PFSK-1 (cell line): ENCODE results near the gene FGD1.

Experiments used
- FOXP2 ChIP-seq: optimal IDR thresholded peaks from 2 replicates; pipeline ENCODE3; 2011; ENCODE audit warnings: borderline replicate concordance, control low read depth, inconsistent platforms; ENCODE audit not compliant: insufficient read depth; ENCODE audit errors: extremely low read length, extremely low read depth
- POLR2AphosphoS5 ChIP-seq: IDR thresholded peaks from 2 replicates; pipeline ENCODE4 v1.6.1; 2012; ENCODE audit warnings: low read depth, mild to moderate bottlenecking, control low read depth, low read length, moderate library complexity
- REST ChIP-seq, 2 experiments: IDR thresholded peaks; 2 replicates each; pipeline versions ENCODE4 v1.6.1 to v1.8.0; 2011 to 2012; ENCODE audit warnings: low read depth in 2 of 2, low read length in 2 of 2, control low read depth in 1 of 2, inconsistent platforms in 1 of 2, mild to moderate bottlenecking in 1 of 2, moderate library complexity in 1 of 2; ENCODE audit not compliant: insufficient read depth in 1 of 2
- SIN3A ChIP-seq: IDR thresholded peaks from 2 replicates; pipeline ENCODE4 v1.6.1; 2012; ENCODE audit warnings: mild to moderate bottlenecking, low read length, moderate library complexity, borderline replicate concordance; ENCODE audit not compliant: insufficient read depth
- TAF1 ChIP-seq: IDR thresholded peaks from 2 replicates; pipeline ENCODE4 v1.6.1; 2012; ENCODE audit warnings: low read length, control low read depth, borderline replicate concordance; ENCODE audit not compliant: insufficient read depth

- TF ChIP-seq SIN3A (no peak), POLR2AphosphoS5 (no peak), REST (IDR thresholded peaks at IDR 0.05; ENCODE audit: insufficient read depth in 1 of 2, low read depth in 2 of 2, low read length in 2 of 2) (no peak), FOXP2 (no peak), TAF1 (no peak)
Measured at GRCh38 chrX:54411732-54412131, 84.3 kb downstream of the FGD1 start.
